GM18519 (cell line): ENCODE measurements around the gene NR0B2.
A peak's percentile ranks its signal among the peaks of the same experiment; 100 is the strongest.

Source experiments
- ATAC-seq: cut with Tn5 transposase; IDR thresholded peaks from one replicate; pipeline ENCODE4 v1.9.1; 2021; ENCODE audit warnings: mild to moderate bottlenecking, moderate library complexity; ENCODE audit not compliant: unreplicated experiment, low FRiP score

The NR0B2 gene

GRCh38 chr1:26938004-26938658 lies 24.4 kb upstream of the NR0B2 start:
- ATAC-seq: no peak

DNA sequence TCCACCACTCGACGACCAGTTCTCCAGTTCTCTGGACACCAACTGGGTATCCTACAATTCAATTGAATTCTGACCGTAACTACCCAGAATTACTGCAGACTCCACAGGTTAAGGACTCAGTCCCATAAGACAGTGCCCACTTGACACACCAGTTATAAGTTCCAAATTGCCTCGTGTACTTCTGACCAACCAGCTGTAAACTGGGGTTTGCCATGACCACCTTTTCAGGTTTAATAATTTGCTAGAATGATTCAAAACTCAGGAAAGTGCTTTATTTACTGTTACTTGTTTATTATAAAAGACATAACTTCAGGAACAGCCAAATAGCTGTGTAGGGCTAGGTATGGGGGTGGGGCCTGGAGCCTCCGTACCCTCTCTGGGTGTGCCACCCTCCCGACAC lies 23.0 kb upstream of the NR0B2 start:
- no peak for ATAC-seq

DNA sequence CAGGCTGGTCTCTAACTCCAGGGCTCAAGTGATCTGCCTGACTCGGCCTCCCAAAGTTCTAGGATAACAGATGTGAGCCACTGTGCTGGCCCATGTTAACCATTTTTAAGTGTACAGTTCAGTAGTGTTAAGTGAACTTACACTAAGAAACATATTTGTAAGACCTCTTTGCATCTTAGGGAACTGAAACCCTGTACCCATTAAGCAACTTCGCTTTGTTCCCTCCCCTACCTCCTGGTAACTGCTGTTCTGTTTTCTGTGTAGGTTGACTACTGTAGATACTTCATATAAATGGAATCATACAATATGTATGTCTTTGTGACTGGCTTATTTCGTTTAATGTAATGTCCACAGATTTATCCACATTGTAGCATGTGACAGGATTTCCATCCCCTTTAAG lies 18.8 kb upstream of the NR0B2 start:
- ATAC-seq: no peak

GRCh38 chr1:26923711-26924110 lies 9.9 kb upstream of the NR0B2 start:
- ATAC-seq: no peak

DNA sequence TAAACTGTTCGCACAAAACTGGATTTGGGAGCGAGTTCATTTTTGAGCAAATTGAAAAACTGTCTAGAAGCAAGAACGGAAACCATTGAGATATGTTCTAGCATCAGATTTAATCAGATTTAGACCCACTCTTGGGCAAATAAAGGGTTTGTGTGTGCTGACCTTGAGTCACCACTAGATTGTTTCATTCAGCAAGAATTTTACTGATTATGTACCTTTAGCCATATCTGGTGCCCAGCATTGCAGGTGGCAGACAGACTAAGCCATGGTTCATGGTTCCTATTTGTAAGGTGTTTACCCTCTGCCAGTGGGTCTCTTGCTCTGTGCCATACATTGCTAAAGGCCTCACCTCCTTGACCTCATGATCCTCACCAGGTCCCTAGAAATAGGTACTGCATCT lies 9.1 kb upstream of the NR0B2 start:
- no peak for ATAC-seq

- no peak for ATAC-seq
Observed at GRCh38 chr1:26922431-26922729, 8.6 kb upstream of the NR0B2 start.

DNA sequence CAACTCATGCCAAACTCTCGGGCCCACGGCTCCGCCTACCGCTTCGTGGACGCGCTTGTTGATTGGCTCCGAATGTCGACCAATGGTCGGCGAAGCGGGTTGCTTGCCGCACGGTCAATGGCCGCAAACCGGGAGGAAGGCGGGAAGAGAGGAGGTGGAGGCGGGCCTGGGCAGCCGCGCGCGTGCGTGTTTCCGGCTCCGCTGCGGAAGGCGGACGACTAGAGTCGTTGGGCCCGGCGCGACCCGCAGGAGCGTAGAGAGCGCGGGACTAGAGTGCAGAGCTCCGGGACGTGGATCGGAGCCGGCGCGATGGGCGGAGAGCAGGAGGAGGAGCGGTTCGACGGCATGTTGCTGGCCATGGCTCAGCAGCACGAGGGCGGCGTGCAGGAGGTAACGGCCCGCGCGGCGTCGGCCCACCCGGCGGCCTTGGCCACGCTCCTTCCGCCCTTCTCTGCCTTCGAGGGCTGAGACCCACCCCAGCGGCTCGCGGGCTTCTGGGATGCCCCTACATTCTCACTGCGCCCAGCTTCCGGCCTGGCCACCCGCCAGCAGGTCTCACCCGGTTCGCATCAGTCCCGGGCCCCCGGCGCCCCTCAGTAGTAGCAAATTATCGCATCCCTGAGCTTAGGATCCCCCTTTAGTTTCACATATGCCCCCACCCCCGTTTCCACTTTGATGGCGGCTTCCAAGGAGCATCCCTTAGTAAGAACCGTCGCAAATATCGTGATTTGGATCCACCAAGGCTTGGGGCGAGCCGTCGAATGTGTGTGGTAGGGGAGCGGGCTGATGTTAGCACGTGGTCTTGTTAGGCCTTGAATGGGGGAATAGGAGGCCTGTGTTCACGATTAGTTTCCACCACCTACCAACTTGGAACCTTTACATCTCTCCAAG lies 8.0 kb upstream of the NR0B2 start, which contains the start of gene NUDC:
NUDC (plus strand) TSS at position 204 of the 891 bp plus-strand sequence; CDS start at position 310, 106 bp downstream.
- ATAC-seq: peak; percentile 95

- no peak for ATAC-seq
Observed at GRCh38 chr1:26921126-26921539, 7.4 kb upstream of the NR0B2 start.

DNA sequence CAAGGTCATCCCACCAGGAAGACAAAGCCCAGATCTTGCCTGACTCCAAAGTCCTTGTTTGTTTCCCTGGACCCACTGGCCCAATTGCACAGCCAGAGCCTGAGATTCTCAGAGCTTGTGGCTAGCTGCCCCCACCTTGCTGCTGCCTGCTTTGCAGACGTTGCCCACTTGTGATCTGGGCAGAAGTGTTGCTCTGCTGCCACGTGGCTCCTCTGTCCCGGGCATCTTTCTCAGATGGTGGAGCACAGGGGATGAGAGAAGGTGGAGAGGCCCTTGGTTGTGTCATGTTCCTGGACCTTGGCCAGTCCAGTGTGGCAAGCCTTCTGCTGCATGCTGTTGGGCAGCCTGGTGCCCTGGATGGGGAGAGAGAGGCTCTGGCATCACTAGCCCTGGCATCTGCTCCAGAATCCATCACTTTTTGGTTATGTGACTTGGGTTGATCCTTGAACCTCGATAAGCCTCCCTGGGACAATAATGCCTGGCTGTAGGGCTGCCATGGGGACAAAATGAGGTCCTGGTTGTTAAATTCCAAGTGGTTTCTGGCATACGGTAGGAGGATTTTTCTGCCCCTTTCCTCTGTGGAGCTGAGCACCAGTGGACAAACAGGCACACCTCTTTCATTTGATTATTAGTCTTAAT lies 1.5 kb upstream of the NR0B2 start:
- ATAC-seq: no peak

GRCh38 chr1:26913389-26913753 lies 404 bp downstream of the NR0B2 start:
- no peak for ATAC-seq

DNA sequence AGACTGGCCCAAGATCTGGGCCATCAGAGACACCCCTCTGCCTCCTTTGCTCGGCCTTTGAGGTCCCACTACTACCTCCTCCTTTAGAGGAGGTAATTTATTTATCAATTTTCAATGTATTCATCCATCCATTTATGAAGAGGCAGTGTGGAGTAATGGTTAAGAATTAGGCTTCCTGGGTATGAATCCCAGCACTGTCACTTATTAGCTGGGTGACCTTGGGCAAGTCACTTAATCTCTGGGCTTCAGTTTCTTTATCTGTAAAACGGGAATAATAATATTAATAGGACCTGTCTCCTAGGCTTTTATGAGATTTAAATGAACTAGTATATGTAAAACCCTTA lies 1.7 kb downstream of the NR0B2 start:
- ATAC-seq: no peak

- no peak for ATAC-seq
Observed at GRCh38 chr1:26911399-26912146, 2.2 kb downstream of the NR0B2 start.

- ATAC-seq: no peak
Observed at GRCh38 chr1:26910343-26911160, 3.2 kb downstream of the NR0B2 start.

DNA sequence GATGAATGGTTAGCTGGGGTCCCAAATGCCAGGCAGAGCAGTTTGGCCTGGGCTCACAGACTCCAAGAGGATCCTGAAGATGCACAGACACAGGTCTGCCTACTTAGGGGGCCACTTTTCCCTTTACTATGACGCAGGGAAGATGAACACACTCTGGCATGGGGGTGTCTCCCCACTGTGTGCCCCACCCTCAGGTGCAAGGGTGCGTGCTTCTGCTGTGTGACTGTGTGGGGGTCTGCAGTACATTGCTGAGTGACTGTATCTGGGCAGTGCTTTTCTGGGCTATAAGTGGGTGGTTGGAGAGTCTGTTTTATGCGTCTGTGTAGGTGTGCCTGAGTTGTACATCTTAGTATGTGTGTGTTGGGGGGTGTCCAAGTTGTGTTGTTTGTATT lies 3.8 kb downstream of the NR0B2 start:
- no peak for ATAC-seq

- ATAC-seq: no peak
Observed at GRCh38 chr1:26907071-26907917, 6.5 kb downstream of the NR0B2 start.

DNA sequence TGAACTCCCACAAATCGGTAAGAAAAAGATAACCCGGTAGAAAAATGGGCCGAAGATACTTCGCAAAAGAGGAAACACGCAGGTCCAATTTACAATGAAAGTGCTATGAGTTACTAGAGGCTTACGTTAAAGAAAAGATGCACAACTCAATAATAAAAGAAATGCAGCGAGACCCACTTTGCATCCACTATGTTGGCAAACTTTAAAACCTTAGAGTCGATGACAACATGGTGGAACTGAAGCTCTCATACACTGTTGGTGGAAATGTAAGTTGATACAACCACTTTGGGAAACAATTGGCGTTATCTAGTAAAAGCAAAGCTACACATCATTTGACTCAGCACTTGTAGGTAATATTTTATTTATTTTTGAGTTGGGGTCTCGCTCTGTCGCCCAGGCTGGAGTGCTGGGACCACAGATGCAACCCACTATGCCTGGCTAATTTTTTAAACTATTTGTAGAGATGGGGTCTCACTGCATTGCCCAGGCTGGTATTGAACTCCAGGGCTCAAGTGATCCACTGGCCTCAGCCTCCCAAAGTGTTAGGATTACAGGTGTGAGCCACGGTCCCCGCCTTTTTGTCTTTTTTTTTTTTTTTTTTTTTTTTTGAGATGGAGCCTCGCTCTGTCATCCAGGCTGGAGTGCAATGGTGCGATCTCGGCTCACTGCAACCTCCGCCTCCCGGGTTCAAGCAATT lies 12.8 kb downstream of the NR0B2 start:
- no peak for ATAC-seq

GRCh38 chr1:26900001-26900814 lies 13.6 kb downstream of the NR0B2 start, which contains the start of gene GPATCH3:
GPATCH3 (minus strand) TSS chr1:26900467; CDS start chr1:26900442, 25 bp downstream.
- ATAC-seq: no peak

GRCh38 chr1:26897351-26897750 lies 16.4 kb downstream of the NR0B2 start:
- no peak for ATAC-seq
